GM12878 (cell line): ENCODE data around the gene CATSPER3. TPM values are rescaled to one million over a fixed set of nuclear protein-coding genes. Genes with fewer than 3 reads are reported as not detected.

ENCODE experiments used
- ATAC-seq: fragments of 200-7000 bp; cut with Tn5 transposase; 3 replicates; pipeline ENCODE4 v1.9.1; 2020; ENCODE audit warnings: mild to moderate bottlenecking, moderate library complexity
- BruUV-seq: library from RNA; stranded (reverse); fragments of 400-500 nt; replicated peaks from 2 replicates; lab custom pipeline; 2021; lab: Mats Ljungman, UMichigan
- CTCF ChIA-PET: fragments of 300-600 bp; sonication (Branson Sonifier 250); formaldehyde crosslinking; extraction: SDS; loops from one replicate; lab custom pipeline; 2021; ENCODE audit warnings: inconsistent platforms; lab: Yijun Ruan, JAX
- POLR2A ChIA-PET: fragments of 350-600 bp; formaldehyde crosslinking; extraction: SDS; loops from one replicate; lab custom pipeline; 2021; ENCODE audit warnings: inconsistent platforms; lab: Charles Lee
- RAD21 ChIA-PET: fragments of 300-600 bp; sonication (Branson Sonifier 250); formaldehyde crosslinking; loops from one replicate; lab custom pipeline; 2023; ENCODE audit warnings: antibody characterized with exemption; ENCODE audit not compliant: unreplicated experiment; lab: Charles Lee
- SMC1A ChIA-PET: fragments of 300-600 bp; sonication (Branson Sonifier 250); formaldehyde crosslinking; loops from one replicate; lab custom pipeline; 2023; ENCODE audit not compliant: unreplicated experiment, uncharacterized antibody; lab: Charles Lee
- DNase-seq: peaks from one replicate; pipeline ENCODE4 v3.0.0-alpha.2; 2011; ENCODE audit warnings: low read depth, low spot score
- FAIRE-seq: peaks from 3 replicates; lab custom pipeline; 2011; peaks lifted over from hg19 to GRCh38; lab: Jason Lieb, UNC
- H2AFZ ChIP-seq: 2 replicates; pipeline ENCODE4 v1.6.0; 2011; ENCODE audit warnings: low read depth, low read length, control low read depth; ENCODE audit not compliant: control insufficient read depth
- H3K27ac ChIP-seq: 2 replicates; pipeline ENCODE4 v1.5.1; 2011; ENCODE audit warnings: control low read depth; ENCODE audit not compliant: control insufficient read depth, insufficient read depth
- H3K27me3 ChIP-seq, 2 experiments: replicated peaks in 1 of 2; 2 replicates each; pipeline versions ENCODE4 v1.6.0 to v1.6.1; 2011; ENCODE audit warnings: low read length in 1 of 2; ENCODE audit not compliant: control insufficient read depth in 2 of 2, insufficient read depth in 2 of 2
- H3K36me3 ChIP-seq, 2 experiments: 2 replicates each; pipeline ENCODE4 v1.5.1; 2011; ENCODE audit warnings: low read length in 1 of 2; ENCODE audit not compliant: control insufficient read depth in 2 of 2, insufficient read depth in 2 of 2
- H3K4me1 ChIP-seq: 2 replicates; pipeline ENCODE4 v1.6.1; 2011; ENCODE audit warnings: mild to moderate bottlenecking, low read length, moderate library complexity, mixed read lengths; ENCODE audit not compliant: control insufficient read depth, insufficient read depth
- H3K4me2 ChIP-seq: 2 replicates; pipeline ENCODE4 v1.6.0; 2011; ENCODE audit warnings: control low read depth; ENCODE audit not compliant: control insufficient read depth, insufficient read depth
- H3K4me3 ChIP-seq: fragments of 200-600 bp; sonication (generic); 2 replicates; pipeline ENCODE4 v1.5.1; 2016
- H3K79me2 ChIP-seq: 2 replicates; pipeline ENCODE4 v1.6.0; 2011; ENCODE audit warnings: low read length; ENCODE audit not compliant: control insufficient read depth, insufficient read depth
- H3K9ac ChIP-seq: 2 replicates; pipeline ENCODE4 v1.8.0; 2011; ENCODE audit warnings: low read length, control low read depth, mixed read lengths; ENCODE audit not compliant: control insufficient read depth, insufficient read depth
- H3K9me3 ChIP-seq: replicated peaks from 3 replicates; pipeline ENCODE4 v1.5.1; 2011; ENCODE audit warnings: mild to moderate bottlenecking, low read length; ENCODE audit not compliant: control insufficient read depth, insufficient read depth
- H4K20me1 ChIP-seq: 2 replicates; pipeline ENCODE4 v1.6.0; 2011; ENCODE audit not compliant: control insufficient read depth, insufficient read depth
- POLR2A ChIP-seq: IDR thresholded peaks from 2 replicates; pipeline ENCODE4 v1.6.1; 2011; ENCODE audit warnings: low read depth, mild to moderate bottlenecking, low read length
- TCF12 ChIP-seq: IDR thresholded peaks from 2 replicates; pipeline ENCODE4 v1.6.1; 2011; ENCODE audit warnings: low read depth, mild to moderate bottlenecking, low read length
- WGBS: methylation state at CpG from one replicate; pipeline ENCODE4 v1.1.6; 2016; ENCODE audit warnings: low lambda C conversion rate; ENCODE audit not compliant: insufficient replicate concordance, insufficient coverage; ENCODE audit errors: missing lambda C conversion rate; 5-methylcytosine and 5-hydroxymethylcytosine counted together
- in situ Hi-C: fragments of 300-500 bp; cut with MboI; formaldehyde crosslinking; loops from 9 replicates; pipeline ENCODE4 v1.14.3; 2018; ENCODE audit warnings: mixed read lengths
- intact Hi-C: fragments of 100-400 bp; cut with micrococcal nuclease; formaldehyde crosslinking; loops from one replicate; pipeline ENCODE4 v1.14.2; 2022; ENCODE audit not compliant: unreplicated experiment
- polyA plus RNA-seq, 11 experiments: library from polyadenylated mRNA; depleted of rRNA in 4 of 11; unstranded in 6 of 11; stranded (reverse) in 5 of 11; fragments of >200 nt; fragmentation: Nextera tagmentation in 4 of 11; fragmentation: Illumina TruSeq in 1 of 11; extraction: Ambion mirVana in 4 of 11; extraction: Trizol in 1 of 11; gene quantifications; 1 replicate in 1 of 11; 2 replicates in 10 of 11; pipeline versions ENCODE4 v1.2.1 to v1.2.3, GENCODE V29; 2011 to 2016; ENCODE audit warnings: inconsistent platforms in 2 of 11, missing spikeins in 2 of 11, low read depth in 1 of 11
- total RNA-seq, 4 experiments: library from RNA; depleted of rRNA in 3 of 4; stranded (reverse); fragments of >200 nt in 3 of 4; fragmentation: Illumina TruSeq in 1 of 4; extraction: Trizol in 1 of 4; gene quantifications; 2 replicates each; pipeline versions ENCODE4 v1.2.1 to v1.2.3, GENCODE V29; 2013 to 2021
- TF ChIP-seq, protein P1 (sequence below): fragments of 450-650 bp; IDR thresholded peaks from 2 replicates; pipeline ENCODE4 v1.6.1; 2017; ENCODE audit warnings: low read depth, mild to moderate bottlenecking, moderate library complexity
- TF ChIP-seq, protein P2 (sequence below): fragments of 450-650 bp; IDR thresholded peaks from 2 replicates; pipeline ENCODE4 v1.6.1; 2016; ENCODE audit warnings: mild to moderate bottlenecking

CATSPER3 gene
- total and polyA plus RNA-seq, 10 of the 15 experiments (the other 5 are each of a cell fraction or from before 2014, with no cell fraction given) = 0.06 to 0.38 (median 0.13) TPM; not detected in 4

DNA sequence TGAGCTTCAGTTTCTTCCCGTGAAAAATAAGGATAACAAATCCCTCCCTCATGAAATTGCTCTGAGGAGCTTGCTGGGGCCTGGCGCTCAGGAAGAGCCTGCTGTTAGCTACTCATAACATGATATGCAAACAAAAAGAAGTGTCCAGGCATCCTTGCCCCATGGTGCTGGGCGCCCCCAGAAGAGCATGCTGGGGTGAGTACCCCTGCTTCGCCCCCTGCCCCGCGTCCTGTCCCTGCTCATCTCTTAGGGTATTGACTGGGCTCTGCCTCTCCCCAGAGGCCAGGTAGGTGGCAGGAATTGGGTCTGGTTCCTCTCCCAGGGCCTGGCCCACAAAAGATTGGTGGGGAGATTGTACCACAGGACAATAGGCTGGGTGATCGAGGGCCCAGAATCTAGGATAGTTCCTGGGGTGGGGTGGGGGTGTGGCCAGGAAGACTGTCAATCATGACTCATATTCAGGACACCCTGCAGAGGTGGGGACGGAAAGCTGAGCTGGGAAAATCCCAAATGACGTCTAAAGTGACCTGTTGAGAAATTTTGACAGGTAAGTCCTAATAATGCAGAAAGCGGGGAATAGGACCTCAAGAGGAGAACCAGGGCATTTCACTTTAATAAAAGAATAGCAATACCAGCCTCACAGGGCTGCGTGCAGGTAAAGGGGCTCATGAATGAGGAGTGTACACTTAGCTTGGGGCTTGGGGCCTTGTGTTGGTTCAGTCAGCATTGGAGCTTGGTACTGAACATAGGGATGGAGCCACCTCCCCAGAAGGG, 57.4 kb downstream of the CATSPER3 start:
- SMC1A ChIA-PET = no interaction called here
- BruUV-seq = no TSS peak
- DNase-seq (no peak), ATAC-seq (no peak), FAIRE-seq (no peak)
- Histone ChIP-seq H3K4me1 (no peaks in the 10 kb centered on the region), H3K27ac (no peak overlapping the region), H3K36me3 (no peaks in the 10 kb centered on the region), H3K9ac (no peak overlapping the region), H2AFZ (no peak overlapping the region), H3K79me2 (no peaks in the 10 kb centered on the region), H3K27me3 (peaks cover 9 to 12% of the 10 kb centered on the region in 2 experiments), H3K9me3 (peaks cover 6% of the 10 kb centered on the region; the same call in 2 of the 3 replicates), H3K4me2 (no peak overlapping the region), H4K20me1 (no peaks in the 10 kb centered on the region), H3K4me3 (no peak overlapping the region)
- WGBS = 47% methylated on average over 11 of the region's 11 CpGs
- POLR2A ChIA-PET = no interaction called here
- intact Hi-C loops = no loop called here
- RAD21 ChIA-PET = no interaction called here
- CTCF ChIA-PET = no interaction called here
- TF ChIP-seq, protein P1, sequence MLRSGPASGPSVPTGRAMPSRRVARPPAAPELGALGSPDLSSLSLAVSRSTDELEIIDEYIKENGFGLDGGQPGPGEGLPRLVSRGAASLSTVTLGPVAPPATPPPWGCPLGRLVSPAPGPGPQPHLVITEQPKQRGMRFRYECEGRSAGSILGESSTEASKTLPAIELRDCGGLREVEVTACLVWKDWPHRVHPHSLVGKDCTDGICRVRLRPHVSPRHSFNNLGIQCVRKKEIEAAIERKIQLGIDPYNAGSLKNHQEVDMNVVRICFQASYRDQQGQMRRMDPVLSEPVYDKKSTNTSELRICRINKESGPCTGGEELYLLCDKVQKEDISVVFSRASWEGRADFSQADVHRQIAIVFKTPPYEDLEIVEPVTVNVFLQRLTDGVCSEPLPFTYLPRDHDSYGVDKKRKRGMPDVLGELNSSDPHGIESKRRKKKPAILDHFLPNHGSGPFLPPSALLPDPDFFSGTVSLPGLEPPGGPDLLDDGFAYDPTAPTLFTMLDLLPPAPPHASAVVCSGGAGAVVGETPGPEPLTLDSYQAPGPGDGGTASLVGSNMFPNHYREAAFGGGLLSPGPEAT = no peak
- TF ChIP-seq POLR2A = no peak
- no peak for TF ChIP-seq TCF12
- TF ChIP-seq, protein P2, sequence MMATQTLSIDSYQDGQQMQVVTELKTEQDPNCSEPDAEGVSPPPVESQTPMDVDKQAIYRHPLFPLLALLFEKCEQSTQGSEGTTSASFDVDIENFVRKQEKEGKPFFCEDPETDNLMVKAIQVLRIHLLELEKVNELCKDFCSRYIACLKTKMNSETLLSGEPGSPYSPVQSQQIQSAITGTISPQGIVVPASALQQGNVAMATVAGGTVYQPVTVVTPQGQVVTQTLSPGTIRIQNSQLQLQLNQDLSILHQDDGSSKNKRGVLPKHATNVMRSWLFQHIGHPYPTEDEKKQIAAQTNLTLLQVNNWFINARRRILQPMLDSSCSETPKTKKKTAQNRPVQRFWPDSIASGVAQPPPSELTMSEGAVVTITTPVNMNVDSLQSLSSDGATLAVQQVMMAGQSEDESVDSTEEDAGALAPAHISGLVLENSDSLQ = peak; percentile 60
- in situ Hi-C loops = no loop called here
